22Rv1 (cell line): ENCODE data around the gene MGAT4C.
"Not testable (repeated sequence)": the region's sequence is repeated elsewhere in the genome, so short reads cannot be mapped to it uniquely, and the experiment has no call there.

Experiments
- ZFX ChIP-seq: fragments of 450-650 bp; IDR thresholded peaks from 2 replicates; pipeline ENCODE4 v1.6.1; 2017; ENCODE audit warnings: antibody characterized with exemption, borderline replicate concordance
- TF ChIP-seq, protein P1 (sequence below): fragments of 450-650 bp; IDR thresholded peaks from 2 replicates; pipeline ENCODE4 v1.5.1; 2017; ENCODE audit warnings: mild to moderate bottlenecking

- TF ChIP-seq, protein P1, sequence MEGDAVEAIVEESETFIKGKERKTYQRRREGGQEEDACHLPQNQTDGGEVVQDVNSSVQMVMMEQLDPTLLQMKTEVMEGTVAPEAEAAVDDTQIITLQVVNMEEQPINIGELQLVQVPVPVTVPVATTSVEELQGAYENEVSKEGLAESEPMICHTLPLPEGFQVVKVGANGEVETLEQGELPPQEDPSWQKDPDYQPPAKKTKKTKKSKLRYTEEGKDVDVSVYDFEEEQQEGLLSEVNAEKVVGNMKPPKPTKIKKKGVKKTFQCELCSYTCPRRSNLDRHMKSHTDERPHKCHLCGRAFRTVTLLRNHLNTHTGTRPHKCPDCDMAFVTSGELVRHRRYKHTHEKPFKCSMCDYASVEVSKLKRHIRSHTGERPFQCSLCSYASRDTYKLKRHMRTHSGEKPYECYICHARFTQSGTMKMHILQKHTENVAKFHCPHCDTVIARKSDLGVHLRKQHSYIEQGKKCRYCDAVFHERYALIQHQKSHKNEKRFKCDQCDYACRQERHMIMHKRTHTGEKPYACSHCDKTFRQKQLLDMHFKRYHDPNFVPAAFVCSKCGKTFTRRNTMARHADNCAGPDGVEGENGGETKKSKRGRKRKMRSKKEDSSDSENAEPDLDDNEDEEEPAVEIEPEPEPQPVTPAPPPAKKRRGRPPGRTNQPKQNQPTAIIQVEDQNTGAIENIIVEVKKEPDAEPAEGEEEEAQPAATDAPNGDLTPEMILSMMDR = not testable (repeated sequence)
- TF ChIP-seq ZFX = not testable (repeated sequence)
Measured at GRCh38 chr12:86126900-86127299, 129.3 kb downstream of the MGAT4C start.
